NCI-H1417 (cell line): ENCODE results near the gene CCL4.

Source experiments
- DNase-seq, 3 experiments: peaks; one replicate each; lab custom pipeline; 2025; lab: John Stamatoyannopoulos, UW

The CCL4 gene

DNA sequence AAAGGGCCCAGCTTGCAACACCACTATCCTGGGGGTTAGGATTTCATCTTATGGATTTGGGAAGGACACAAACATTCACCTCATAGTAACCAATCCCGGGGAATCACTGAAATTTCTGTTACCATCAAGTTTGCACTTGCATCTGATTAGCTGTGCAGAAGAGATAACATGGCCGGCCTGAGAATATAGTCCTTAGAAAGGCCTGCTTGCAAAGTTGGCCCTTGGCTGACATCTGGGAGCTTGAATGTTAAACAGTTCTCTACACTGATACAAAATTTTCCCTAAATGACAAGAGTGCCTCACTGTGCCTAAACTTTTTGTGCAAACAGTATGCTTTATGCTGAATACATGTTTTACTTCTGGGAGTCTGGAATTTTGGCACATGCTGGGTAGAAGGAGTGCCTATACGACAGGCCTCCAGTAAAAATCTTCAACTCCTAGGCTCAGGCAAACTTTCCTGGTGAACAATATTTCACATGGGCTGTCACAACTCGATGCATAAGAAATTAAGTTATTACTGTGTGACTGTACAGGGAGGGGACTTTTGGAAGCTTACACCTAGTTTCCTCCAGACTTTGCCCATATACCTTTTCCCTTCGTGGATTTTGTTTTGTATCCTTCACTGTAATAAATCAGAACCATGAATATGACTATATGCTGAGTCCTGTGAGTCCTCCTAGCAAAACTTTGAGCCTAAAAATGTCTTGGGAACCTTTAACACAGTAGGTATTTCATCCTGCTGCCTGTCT, 41.5 kb downstream of the CCL4 start:
- no peak for DNase-seq

DNA sequence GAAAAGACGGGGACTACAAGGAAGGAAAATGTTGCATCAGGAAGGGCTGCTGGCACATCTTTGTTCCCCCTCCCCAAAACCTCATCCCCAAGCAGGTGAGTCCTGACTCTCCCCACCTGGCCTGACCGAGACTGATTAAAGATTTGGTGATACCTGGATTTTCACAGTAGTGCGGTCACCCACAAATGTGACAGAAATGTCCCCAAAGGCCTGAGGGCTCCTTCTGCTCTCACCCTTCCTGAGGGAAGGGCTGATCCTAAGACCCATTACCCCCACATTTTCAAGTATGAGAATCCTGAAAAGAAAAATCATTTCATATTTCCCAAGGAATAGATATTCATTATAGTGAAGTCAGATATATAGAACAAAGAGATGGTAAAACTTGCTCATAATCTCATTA, 44.0 kb downstream of the CCL4 start:
- DNase-seq = no peak

DNA sequence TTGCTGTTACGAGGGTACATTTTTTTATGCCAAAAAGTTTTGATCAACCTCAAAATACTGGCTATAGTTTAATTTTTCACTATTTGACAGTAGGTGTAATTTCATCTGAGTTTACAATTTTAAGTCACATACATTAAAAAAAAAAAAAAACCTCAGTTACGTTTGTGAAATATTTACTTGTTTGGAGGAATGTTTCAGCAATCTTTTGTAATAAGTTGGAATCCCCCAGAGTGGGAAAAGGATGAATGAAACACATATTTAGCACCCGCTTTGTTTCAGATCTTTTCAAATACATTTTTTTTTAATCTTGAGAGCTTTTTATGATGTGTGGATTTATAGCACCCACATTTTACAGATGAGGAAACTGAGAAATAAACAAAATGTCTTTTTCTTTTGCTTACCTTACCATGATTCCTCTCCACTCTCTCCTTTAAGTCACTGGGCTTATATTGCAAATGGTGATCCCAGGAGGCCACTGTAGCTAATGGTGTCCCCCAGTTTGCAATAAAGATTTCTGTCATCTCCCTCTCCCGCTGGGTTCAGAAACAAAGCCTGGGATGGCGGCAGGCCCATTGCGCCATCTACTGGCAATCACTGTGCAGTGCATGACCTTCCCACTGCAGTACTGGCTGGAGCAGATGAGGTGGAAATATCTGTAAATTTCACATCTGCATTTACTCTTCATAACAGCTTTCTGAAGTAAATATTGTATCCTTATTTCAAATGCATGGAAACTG, 45.1 kb downstream of the CCL4 start:
- peak; percentile 46 to 71 (median 48) for DNase-seq

DNA sequence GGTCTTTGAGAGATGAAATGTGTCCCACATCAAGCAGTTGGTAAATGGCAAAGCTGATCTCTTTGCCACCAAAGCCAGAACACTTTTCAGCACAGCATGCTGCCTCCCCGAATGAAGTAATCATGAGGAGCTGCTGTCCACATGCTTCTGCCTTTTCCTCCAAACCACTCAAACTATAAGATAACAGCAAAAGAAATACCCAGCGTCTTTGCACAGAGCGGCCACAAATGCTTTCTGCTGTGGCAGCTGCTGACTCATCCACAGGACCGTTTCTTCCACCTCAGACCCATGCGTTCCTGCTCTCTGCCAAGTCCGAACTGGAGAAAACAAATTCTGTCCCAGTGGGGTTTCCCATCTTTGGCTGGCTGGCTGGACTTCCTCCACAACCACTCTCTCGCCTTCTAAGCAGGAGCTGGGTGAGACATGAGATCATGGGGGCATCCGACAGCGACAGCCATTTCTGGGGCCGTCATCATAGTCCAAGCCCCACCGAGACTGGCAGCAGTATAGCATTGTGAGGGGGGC, 45.7 kb downstream of the CCL4 start:
- no peak for DNase-seq

DNA sequence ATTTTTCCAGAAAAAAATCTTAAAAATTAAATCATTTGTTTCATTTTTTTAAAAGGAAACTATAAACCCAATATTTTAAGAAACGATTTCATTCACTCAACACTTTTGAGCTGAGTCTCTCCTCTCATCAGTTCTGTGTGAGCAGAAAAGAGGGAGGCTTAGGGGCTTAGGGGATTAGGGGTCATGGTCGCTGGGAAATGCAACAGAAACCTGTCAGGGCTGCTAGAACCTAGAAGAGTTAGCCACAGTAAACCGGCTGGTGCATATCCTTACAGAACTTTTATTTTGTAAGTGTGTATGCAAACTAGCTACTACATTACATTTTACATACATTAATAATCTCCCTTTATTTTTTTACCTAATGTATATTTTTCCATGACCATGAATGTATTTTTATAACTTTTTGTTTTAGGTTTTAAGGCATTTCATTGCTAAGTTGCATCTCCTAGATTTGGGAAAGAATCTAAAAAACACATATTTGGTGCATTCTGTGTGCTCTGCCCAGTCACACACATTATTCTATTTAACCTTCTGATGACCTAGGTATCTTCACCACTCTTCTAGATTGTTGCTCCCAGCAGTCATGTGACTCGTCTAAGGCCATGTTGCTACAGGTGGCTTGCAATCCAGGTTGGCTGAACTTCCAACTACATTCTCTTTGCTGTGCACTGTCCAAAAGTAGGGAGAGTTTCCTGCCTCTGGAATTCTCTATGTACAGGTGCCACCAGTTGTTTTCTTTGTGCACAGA, 48.4 kb downstream of the CCL4 start:
- no peak for DNase-seq

DNA sequence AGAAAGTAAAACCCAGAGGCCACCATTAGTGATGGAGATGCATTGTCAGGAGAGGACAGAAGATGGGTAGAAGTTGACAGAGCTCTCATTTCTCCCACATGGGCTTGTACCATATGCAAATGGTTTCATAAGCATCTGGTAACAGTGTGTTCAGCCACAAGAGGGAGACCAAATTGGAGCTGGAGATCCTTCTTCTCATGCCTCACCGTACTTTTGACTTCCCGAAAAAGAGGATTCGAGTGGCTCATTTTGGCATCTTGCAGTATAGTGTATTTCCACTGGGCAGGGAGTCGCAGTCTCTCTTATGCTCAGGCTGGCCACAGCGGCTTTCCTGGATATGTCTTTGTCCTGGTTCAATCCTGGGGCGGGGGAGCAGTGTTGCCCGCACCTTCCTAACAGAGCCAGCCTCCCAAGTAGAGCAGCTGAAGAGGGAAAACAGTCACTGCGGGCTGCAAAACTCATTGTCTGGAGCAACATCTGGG, 49.1 kb downstream of the CCL4 start:
- DNase-seq = peak in 1 of 3 experiments; percentile 14

DNA sequence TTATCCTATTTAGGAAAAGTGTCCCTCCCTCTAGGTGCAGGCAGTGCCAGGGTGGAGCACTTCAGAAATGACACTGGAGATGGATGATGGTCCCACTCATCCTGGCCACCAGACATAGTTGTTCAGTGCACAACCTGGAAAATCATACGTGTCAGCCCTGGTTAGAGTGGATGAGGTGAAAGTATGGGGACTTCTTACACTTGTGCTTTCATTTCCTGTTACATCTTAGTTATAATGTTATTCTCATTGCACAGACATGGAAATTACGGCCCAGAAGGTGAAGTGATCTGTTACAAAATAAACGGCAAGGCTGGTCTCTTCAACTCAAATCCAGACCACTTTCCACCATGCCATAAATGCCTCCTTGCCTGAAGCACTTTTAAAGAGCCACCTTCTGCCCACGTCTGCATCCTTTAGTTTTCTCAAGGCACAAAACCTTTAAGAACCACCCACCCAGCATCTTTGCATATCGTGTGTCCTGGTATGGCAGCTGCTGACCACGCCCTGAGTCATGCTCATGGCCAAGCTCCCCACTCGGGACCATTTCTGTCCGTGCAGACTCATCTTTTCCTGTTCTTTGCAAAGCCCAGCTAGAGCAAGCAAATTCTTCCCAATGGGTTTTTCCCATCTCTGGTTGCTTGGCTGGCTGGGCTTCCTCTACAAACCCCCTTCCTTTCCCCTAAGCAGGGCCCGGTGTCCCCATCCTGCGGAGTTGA, 50.4 kb downstream of the CCL4 start:
- DNase-seq = no peak
